Small intestine (tissue), 7 donors: ENCODE data around the gene HOXC9. TPM values are rescaled to one million over a fixed set of nuclear protein-coding genes. Genes with fewer than 3 reads are reported as not detected.

ENCODE experiments used
- DNase-seq, 2 donors: peaks; one replicate each; pipeline versions ENCODE4 v3.0.0 to v3.0.0-alpha.2; 2013
- FAIRE-seq: peaks from 2 replicates; lab custom pipeline; 2012; peaks lifted over from hg19 to GRCh38; lab: Jason Lieb, UNC
- H3K27ac ChIP-seq, 3 donors: one replicate each; pipeline ENCODE4 v1.5.1; 2013; ENCODE audit warnings: low read length in 2 of 3, mild to moderate bottlenecking in 2 of 3, control low read depth in 1 of 3, inconsistent platforms in 1 of 3, low read depth in 1 of 3, moderate library complexity in 1 of 3
- H3K27me3 ChIP-seq, 3 donors: one replicate each; pipeline ENCODE4 v1.6.1; 2013; ENCODE audit warnings: low read length in 3 of 3, inconsistent platforms in 1 of 3; ENCODE audit not compliant: control insufficient read depth in 3 of 3, insufficient read depth in 3 of 3
- H3K36me3 ChIP-seq, 3 donors: one replicate each; pipeline ENCODE4 v1.6.1; 2013; ENCODE audit warnings: low read length in 3 of 3, inconsistent platforms in 1 of 3, low read depth in 1 of 3, mild to moderate bottlenecking in 1 of 3, moderate library complexity in 1 of 3; ENCODE audit not compliant: control insufficient read depth in 3 of 3, insufficient read depth in 2 of 3
- H3K4me1 ChIP-seq, 3 donors: one replicate each; pipeline ENCODE4 v1.6.1; 2013; ENCODE audit warnings: low read length in 2 of 3, inconsistent platforms in 1 of 3, low read depth in 1 of 3, mild to moderate bottlenecking in 1 of 3, moderate library complexity in 1 of 3; ENCODE audit not compliant: control insufficient read depth in 3 of 3, insufficient read depth in 2 of 3
- H3K4me3 ChIP-seq, 3 donors: one replicate each; pipeline ENCODE4 v1.5.1; 2013; ENCODE audit warnings: low read length in 3 of 3, control low read depth in 1 of 3, inconsistent platforms in 1 of 3, low read depth in 1 of 3, mild to moderate bottlenecking in 1 of 3, moderate library complexity in 1 of 3
- H3K9me3 ChIP-seq, 2 donors: one replicate each; pipeline ENCODE4 v1.6.1; 2013; ENCODE audit warnings: low read depth in 1 of 2, low read length in 1 of 2; ENCODE audit not compliant: control insufficient read depth in 2 of 2, insufficient read depth in 1 of 2
- WGBS, 3 donors: extraction: QIAGEN DNeasy Blood & Tissue Kit; methylation state at CpG; one replicate each; pipeline ENCODE4 v1.1.7; 2013; 5-methylcytosine and 5-hydroxymethylcytosine counted together
- polyA plus RNA-seq, 4 donors: library from polyadenylated mRNA; stranded (reverse) in 3 of 4; unstranded in 1 of 4; fragments of 200-250 nt in 3 of 4; fragments of 120-200 nt in 1 of 4; gene quantifications; one replicate each; pipeline versions ENCODE4 v1.2.1 to v1.2.3, GENCODE V29; 2013
- donor health status: healthy with polysubstance abuse.
- donor health status: control.
- donor health status: control.
- donor health status: Bipolar disorder and iron deficiency.
- donor health status: healthy.

The HOXC9 gene
- polyA plus RNA-seq, 4 donors, result 2.2 TPM; not detected in 3

GRCh38 chr12:53966385-53967133 is 33.4 kb upstream of the HOXC9 start:
- no peak overlapping the region for H3K27ac ChIP-seq
- FAIRE-seq, result no peak
- DNase-seq, result peak in 1 of 2 donors; percentile 23
- peaks cover 0 to 4% (median 0%) of the 10 kb centered on the region in 3 donors for H3K4me1 ChIP-seq
- peaks cover 5 to 100% (median 82%) of the 10 kb centered on the region in 3 donors for H3K27me3 ChIP-seq
- WGBS, 3 donors, result 9 to 17% (median 11%) methylated on average over 36 of the region's 36 CpGs
- no peak overlapping the region for H3K4me3 ChIP-seq
- H3K9me3 ChIP-seq, result no peaks in the 10 kb centered on the region
- no peaks in the 10 kb centered on the region for H3K36me3 ChIP-seq

GRCh38 chr12:53967421-53967925 is 32.5 kb upstream of the HOXC9 start:
- WGBS, 3 donors, result 10 to 14% (median 11%) methylated on average over 5 of the region's 5 CpGs
- FAIRE-seq (no peak), DNase-seq (no peak)
- Histone ChIP-seq H3K4me3 (no peak overlapping the region), H3K36me3 (no peaks in the 10 kb centered on the region), H3K9me3 (no peaks in the 10 kb centered on the region), H3K27ac (no peak overlapping the region), H3K27me3 (peaks cover 5 to 100% (median 87%) of the 10 kb centered on the region in 3 donors), H3K4me1 (peaks cover 0 to 4% (median 0%) of the 10 kb centered on the region in 3 donors)

GRCh38 chr12:53968214-53969127 is 31.5 kb upstream of the HOXC9 start:
- Histone ChIP-seq H3K4me1 (peaks cover 0 to 1% (median 0%) of the 10 kb centered on the region in 3 donors), H3K27me3 (peaks cover 5 to 100% (median 88%) of the 10 kb centered on the region in 3 donors), H3K9me3 (no peaks in the 10 kb centered on the region), H3K36me3 (no peaks in the 10 kb centered on the region), H3K4me3 (no peak overlapping the region), H3K27ac (no peak overlapping the region)
- no peak for DNase-seq
- no peak for FAIRE-seq
- 20 to 27% (median 22%) methylated on average over 24 of the region's 24 CpGs for WGBS, 3 donors

GRCh38 chr12:53969588-53970259 is 30.2 kb upstream of the HOXC9 start:
- Histone ChIP-seq H3K27me3 (peaks cover 5 to 100% (median 88%) of the 10 kb centered on the region in 3 donors), H3K36me3 (no peaks in the 10 kb centered on the region), H3K4me3 (no peak overlapping the region), H3K4me1 (peaks cover 0 to 10% (median 4%) of the 10 kb centered on the region in 3 donors), H3K9me3 (no peaks in the 10 kb centered on the region), H3K27ac (no peak overlapping the region)
- FAIRE-seq (no peak), DNase-seq (no peak)
- 20 to 35% (median 22%) methylated on average over 12 of the region's 12 CpGs for WGBS, 3 donors

- peaks cover 5 to 100% (median 85%) of the 10 kb centered on the region in 3 donors for H3K27me3 ChIP-seq
- no peak overlapping the region for H3K27ac ChIP-seq
- no peak for DNase-seq
- no peak overlapping the region for H3K4me3 ChIP-seq
- no peaks in the 10 kb centered on the region for H3K36me3 ChIP-seq
- WGBS, 3 donors, result 33 to 38% (median 33%) methylated on average over 4 of the region's 4 CpGs
- FAIRE-seq, result no peak
- peaks cover 0 to 13% (median 10%) of the 10 kb centered on the region in 3 donors for H3K4me1 ChIP-seq
- peaks cover 0 to 2% of the 10 kb centered on the region in 2 donors for H3K9me3 ChIP-seq
Measured at GRCh38 chr12:53970451-53970850, 29.5 kb upstream of the HOXC9 start.

GRCh38 chr12:53971129-53971528 is 28.8 kb upstream of the HOXC9 start:
- FAIRE-seq (no peak), DNase-seq (no peak)
- Histone ChIP-seq H3K9me3 (peaks cover 0 to 9% of the 10 kb centered on the region in 2 donors), H3K4me1 (peaks cover 0 to 15% (median 13%) of the 10 kb centered on the region in 3 donors), H3K27ac (no peak overlapping the region), H3K27me3 (peaks cover 5 to 100% (median 83%) of the 10 kb centered on the region in 3 donors), H3K4me3 (no peak overlapping the region), H3K36me3 (no peaks in the 10 kb centered on the region)
- WGBS, 3 donors, result 66 to 75% (median 75%) methylated on average over 3 of the region's 3 CpGs

GRCh38 chr12:53971686-53972085 is 28.3 kb upstream of the HOXC9 start:
- WGBS, 3 donors, result 33 to 60% (median 42%) methylated on average over 1 to 2 of the region's 2 CpGs
- peaks cover 5 to 100% (median 82%) of the 10 kb centered on the region in 3 donors for H3K27me3 ChIP-seq
- peaks cover 0 to 14% of the 10 kb centered on the region in 2 donors for H3K9me3 ChIP-seq
- no peaks in the 10 kb centered on the region for H3K36me3 ChIP-seq
- DNase-seq, result no peak
- no peak overlapping the region for H3K4me3 ChIP-seq
- peaks cover 0 to 15% (median 13%) of the 10 kb centered on the region in 3 donors for H3K4me1 ChIP-seq
- no peak for FAIRE-seq
- no peak overlapping the region for H3K27ac ChIP-seq
